ENCODE data around the gene AAK1.
"Not testable (repeated sequence)": the region's sequence is repeated elsewhere in the genome, so short reads cannot be mapped to it uniquely, and the experiment has no call there.

The AAK1 gene

DNA sequence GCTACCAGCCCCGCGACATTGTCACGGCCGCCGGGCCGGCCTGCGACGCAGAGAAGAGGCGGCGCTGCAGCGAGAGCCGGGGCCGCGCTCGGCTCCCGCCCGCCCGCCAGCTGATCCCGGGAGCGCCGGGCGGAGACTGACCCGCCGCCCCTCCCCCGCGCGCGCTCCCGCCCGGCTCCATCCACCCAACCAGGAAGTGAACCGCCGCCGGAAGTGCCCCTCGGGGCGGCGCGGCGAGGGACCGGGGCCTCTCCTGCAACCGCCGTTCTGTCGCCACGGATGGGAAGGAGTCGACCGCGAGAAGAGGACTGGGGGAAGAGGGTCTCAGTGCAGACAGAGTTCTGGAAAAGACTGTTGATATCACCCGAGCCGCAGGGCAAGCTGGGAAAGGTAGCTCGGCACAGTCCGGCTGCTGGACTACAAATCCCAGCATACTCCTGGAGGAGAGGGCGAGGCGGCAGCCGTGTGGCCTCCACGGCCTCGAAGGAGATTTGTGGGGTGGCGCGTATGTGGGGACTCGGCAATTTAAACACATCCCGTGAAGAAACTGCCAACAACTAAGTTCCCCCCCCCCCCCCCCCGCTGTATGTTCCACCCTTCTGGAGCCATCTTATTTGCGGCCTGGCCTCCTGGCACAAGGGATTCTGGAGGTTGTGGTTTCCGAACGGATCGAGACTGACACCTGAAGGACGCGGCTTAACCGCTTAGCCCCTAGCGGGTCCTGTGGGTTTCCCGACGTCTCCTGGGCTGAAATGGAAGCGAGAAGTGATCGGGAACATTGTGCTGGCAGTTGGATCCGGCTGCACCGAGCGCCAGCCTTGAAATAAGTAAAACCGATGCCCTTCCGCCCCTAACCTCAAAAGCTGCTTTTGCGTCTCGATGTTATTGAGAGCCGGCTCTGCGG is at the start of gene AAK1:
AAK1 (minus strand) TSS at position 138 of the 904 bp plus-strand sequence. CDS start 699 bp downstream, outside the sequence.
- DNase-seq = peak; percentile 78

DNA sequence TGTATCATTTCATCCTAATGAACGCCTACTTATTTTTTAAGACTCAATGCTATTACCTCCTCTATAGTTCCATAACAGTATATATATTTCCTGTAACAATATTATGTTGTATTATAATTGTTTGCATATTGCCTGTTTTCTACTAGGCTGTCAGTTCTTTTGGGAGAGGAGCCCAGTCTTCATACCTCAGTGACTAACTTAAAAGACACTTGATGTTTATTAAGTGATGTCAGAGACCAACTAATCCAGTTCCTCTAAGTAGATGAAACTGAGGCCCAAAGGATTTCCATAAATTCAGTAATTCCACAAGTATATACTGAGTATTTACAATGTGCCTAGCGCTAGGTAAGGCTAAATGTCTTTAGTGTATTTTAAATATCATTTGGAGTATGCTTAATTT is 48.9 kb upstream of the AAK1 start:
- DNase-seq = no peak

DNA sequence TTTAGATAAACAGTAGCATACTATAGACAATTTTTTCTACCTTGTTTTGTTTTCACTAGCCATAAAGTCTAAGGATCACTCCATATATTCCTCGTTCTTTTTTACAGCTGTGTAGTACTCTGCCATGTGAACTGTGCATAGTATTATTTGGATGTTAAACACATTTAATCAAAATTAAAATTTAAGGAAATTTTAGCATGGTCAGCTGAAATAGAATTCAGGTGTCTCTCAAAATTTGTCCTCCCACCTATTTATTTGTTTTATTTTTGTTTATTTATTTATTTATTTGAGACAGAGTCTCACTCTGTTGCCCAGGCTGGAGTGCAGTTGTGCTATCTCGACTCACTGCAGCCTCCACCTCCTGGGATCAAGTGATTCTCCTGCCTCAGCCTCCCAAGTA is 46.4 kb upstream of the AAK1 start:
- no peak for DNase-seq

DNA sequence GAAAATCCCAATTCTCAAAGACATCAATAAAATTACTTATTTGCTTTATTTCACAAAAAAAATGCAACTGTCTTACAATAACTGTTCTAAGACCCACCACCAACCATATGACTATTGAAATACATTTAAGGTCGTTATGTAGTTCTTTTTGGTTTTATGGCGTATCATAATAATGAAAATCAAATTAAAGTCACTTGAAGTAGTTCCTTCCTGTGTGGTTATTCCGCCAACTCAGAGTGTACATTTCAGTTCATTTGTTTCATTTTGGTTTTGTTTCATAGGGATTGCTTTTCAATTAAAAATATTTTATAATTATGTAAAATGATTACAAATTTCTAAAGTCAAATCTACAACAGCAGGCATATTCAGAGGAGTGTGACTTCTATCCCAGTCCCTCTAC is 45.9 kb upstream of the AAK1 start:
- no peak for DNase-seq

DNA sequence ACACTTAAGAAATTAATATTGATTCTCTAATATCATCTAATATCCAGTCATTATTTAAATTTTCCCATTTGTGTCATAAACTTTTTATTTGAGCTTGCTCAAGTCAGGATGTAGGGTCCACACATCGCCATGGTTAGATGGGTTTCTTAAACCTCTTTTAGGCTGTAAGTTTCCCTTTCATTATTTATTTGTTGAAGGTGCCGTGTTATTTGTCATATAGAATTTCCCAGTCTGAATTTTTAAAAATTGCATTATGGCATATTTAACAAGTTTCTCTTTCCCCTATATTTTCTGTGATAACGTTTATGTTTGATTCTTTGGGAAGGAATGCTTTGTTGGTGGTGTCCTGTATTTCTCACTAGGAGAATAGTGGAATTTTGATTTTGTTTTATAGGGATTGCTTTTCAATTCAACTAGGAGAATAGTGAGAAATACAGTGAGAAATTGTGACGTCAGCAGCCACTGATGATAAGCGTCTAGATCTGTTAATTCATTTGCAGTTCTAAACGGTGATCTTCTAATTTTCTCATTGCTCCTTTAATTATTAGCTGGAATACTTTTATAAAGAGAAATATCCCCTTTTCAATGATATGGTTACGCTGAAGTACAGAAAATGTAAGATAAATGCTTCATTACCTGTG is 44.6 kb upstream of the AAK1 start:
- no peak for DNase-seq

DNA sequence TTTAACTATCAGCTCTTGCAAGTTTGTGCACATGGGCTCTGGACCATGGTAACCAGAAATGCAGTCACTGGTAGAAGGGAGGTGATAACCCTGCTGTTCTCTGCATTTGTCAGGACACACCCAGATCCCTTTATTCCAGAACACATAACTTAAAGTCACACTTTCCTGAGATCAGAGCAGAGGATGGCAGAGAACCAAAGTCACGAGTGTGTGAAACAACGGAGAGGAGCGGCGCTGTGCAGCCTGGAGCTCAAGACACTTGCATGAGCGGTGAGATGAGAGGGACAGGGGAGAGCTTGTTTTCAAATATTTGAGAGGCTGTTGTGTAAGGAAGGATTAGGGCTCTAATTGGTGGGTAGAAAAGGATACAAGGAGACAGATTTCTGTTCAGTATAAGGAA is 43.3 kb upstream of the AAK1 start:
- no peak for DNase-seq

DNA sequence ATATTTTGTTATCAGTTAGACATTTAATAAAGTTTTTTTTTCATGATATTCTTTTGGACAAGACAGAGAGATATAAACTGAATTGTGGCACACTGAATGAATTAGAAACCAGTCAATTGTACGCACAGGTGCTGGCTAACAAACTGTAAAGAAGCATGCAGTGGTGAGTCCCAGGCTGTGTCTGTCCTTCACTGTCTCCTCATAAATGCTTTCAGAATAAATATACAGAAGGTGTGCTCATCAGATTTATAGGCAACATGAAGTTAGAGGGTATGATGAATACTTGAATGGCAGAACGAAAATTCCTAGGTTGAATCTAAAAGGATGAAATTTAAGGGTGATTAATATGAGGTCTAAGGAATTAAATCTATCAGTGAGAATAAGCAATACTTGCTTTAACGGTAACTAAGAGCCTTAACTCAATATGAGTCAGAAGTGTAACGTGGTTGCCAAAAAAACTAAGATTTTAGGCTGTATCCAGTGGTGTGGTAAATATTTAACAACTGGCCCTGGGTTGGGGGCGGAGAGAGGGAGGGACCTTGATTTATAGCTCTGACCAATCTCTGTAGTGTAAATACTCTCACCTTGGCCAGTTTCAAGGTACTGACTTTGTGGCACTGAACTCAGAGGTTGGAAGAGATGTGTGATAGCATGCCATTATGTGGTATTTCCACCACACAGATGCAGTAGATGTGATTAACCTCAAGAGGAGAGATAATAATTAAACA is 41.9 kb upstream of the AAK1 start:
- no peak for DNase-seq

DNA sequence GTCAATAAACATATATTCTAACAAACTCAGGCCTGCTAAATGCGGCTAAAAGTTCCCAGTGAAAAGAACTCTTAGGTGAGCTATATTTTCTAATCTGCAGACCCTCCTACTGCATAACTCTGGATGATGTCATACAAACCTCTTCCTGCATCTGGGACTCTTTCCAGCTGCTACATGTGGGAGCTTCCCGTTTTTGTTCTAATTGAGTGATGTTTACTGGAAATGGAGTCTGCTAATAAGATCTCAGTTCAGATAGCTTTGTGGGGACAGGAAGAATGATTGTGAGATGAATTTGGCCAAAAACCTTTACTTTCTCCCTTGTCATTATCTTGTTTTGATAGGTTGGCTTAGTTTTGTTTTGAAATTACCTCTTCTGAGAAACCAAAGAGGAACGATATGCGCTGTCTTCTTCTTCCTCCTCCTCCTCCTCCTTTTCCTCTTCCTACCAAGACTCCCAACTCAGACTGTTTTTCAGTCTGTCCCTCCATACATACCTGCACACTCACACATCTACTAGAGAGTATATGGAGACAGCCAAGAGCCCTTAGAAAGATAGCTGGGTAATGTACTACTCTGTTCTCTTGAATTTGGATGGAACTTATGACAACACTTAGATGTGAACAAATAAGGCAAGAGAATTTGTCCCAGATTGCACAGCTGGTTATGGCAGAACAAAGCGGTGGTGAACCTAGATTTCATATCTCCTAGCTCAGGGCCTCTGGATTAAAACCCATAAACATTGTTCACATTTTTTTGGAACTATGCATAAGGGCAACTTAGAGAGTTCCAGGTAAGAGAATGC is 39.8 kb upstream of the AAK1 start:
- DNase-seq = no peak

DNA sequence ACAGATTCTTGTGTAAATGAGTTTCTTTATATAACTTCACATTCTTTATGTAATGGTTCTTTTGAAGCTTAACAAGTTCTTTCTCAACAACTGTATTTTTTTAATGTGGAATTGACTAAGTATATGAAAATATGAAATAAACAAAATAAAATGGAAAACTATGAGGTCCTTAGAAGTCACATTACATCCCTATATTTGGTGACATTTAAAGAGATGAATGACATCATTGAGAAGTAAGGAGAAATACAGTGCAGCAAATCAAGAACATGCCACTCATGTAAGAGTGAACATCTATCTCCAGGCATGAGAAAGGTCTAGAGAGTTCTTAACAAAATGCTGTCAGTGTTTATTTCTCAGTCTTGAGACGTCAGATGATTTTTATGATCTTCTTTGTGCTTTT is 39.0 kb upstream of the AAK1 start:
- DNase-seq = no peak

DNA sequence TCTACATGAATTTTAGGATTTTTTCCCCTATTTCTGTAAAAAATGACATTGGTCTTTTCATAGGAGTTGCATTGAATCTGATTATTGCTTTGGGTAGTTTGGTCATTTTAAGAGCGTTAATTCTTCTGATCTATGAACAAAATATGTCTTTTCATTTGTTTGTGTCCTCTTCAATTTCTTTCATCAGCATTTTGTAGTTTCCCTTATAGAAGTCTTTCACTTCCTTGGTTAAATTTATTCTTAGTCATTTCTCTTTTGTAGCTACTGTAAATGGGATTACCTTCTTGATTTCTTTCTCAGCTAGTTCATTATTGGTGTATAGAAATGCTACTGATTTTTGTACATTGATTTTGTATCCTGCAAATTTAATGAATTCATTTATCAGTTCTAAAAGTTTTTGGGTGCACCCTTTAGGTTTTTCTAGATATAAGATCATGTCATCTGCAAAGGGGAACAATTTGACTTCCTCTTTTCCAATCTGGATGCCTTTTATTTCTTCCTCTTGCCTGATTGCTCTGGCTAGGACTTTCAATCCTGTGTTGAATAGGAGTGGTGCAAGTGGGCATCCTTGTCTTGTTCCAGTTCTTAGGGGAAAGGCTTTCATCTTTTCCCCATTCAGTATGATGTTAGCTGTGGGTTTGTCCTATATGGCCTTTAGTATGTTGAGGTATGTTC is 36.6 kb upstream of the AAK1 start:
- no peak for DNase-seq

DNA sequence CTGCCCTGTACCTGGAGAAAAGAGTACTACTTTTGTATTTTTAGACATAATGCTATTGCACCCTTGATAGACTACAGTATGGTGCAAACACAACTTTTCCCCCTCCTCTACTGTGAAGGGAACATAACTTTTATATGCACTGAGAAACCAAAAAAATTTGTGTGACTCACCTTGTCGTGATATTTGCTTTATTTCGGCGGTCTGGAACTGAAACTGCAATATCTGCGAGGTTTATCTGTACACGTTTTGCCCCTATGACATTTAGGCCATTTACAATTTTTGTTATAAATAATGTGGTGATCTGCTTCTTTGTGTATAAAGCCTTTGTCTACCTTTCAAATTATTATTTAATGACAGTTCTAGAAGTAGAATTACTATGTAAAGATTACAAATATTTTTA is 34.4 kb upstream of the AAK1 start:
- DNase-seq = no peak

DNA sequence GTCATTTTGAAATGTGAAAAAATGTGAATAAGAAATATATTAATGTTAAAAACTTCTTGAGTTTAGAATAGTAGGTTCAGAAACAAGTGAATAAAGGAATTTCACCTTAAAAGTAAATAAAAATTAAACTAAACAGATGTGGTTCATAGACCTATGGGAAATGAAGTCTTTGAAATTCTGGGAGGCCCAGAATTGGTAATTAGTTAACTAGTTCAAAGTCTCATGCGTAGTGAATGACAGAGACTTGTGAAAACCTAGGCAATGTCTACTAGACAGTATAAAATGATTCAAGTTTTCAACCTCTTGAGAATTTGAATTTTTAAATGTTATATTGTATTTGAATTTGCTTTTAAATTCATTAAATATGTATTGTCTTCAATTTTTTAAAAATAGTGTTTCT is 32.6 kb upstream of the AAK1 start:
- no peak for DNase-seq

DNA sequence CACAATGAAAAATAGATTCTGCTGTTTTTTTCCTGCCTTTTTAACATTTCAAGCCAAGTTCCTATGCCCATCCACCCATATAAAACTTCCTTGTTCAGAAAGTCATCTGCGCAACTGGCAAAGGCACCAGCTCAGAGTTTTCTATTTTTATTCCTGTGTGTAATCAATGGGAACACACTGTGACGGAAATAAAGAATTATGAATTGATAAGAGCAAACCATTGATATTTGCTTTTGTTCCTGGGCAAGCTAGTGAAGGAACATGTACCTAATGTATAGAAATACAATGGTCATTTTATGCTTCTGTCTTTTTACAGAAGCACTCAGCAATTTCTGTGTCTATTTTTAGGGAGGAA is 30.8 kb upstream of the AAK1 start:
- no peak for DNase-seq

DNA sequence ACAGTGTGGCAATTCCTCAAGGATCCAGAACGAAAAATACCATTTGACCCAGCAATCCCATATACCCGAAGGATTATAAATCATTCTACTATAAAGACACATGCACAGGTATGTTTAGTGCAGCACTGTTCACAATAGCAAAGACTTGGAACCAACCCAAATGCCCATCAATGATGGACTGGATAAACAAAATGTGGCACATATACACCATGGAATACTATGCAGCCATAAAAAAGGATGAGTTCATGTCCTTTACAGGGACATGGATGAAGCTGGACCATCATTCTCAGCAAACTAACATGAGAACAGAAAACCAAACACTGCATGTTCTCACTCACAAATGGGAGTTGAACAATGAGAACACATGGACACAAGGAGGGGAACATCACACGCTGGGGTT is 29.6 kb upstream of the AAK1 start:
- not testable (repeated sequence) for DNase-seq

DNA sequence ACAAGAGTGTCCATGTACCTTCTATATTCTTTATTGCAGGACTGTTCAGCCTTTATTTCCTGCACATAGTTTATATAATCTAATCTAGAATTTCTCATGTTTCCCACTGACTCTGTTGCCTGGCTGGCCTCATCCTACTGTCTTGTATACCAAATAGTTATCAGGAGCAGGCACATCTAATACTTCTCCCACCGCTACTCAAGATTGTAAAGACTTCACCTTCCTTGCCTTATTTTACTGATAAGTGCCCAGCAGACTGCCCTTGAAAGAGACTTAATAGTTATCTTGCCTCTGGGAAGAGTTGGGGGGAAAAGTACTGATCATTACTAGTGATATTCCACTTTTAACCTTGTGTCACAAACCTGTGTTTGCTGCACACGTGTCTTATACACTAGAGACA is 26.1 kb upstream of the AAK1 start:
- DNase-seq = no peak

DNA sequence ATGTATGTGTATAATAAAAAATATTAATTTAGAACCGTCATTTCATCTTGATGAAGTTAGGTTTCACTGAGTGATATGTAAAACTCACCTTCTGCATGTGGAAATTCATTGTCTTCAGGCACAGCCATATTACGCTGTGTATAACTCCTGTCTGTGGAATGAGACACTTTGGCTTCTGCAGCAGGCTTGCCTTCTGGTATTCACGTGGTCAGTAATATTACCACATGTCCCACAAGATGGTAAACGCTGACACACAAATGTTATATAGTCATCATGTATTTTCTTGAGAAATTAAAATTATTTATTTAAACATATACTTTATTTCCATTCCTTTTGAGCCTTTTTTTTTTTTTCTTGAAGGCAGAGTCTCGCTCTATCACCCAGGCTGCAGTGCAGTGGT is 25.1 kb upstream of the AAK1 start:
- DNase-seq = no peak

DNA sequence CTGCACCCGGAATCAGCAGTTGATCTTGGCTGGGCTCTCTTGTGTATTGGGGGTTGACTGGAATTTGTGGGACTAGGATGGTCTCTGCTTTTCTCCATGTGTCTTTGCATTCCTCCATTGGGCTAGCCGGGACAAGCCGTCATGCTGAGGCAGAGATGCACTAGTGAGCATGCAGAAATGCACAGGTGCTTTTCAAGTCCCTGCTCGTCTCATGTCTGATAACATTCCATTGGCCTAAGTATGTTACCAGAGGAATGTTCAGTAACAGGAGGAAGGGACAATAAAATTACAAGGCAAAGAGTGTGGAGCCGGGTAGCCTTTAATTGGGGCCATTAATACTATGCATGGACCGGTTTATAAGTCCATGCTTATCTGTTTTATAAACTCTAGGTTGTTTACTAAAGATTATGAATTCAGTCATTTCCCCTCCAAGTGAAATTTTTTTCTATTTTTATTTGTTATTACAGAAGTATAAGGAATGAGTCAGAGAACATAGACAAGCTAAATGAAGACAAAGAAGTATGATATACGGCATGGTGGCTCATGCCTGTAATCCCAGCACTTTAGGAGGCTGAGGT is 24.4 kb upstream of the AAK1 start:
- DNase-seq = no peak

DNA sequence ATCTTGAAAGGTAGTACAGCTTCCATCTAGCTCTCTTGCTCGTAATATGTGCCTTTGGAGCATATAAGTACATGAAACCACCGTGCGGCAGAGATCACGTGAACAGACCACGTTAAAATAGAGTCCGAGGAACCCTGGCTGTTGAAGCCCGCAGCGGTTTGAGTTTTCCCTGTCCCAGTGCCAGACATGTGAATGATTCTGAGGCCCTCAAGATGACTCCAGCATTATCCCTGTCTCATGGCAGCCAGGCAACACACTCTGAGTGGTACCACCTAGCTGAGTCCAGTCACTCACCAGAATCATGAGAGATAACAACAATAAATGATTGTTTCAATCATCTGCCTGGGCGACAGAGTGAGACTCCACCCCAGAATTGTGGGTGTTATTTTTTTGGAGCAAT is 21.6 kb upstream of the AAK1 start:
- no peak for DNase-seq

DNA sequence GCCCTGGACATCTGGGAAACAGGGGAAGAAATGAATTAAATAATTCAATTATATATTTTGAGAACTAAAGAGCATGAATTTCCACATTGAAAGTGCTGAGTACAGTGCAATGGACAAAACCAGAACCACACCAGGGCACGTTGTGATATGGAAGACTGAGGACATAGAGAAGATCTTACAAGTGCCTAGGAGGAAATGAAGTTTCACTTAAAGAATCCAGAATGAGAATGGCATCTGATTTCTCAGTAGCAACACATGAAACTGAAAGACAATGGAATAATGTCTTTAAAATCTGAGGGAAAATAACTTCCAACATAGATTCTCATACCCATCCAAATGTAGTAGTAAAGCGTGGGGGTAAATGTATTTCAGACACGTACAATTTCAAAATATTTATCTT is 20.3 kb upstream of the AAK1 start:
- no peak for DNase-seq

DNA sequence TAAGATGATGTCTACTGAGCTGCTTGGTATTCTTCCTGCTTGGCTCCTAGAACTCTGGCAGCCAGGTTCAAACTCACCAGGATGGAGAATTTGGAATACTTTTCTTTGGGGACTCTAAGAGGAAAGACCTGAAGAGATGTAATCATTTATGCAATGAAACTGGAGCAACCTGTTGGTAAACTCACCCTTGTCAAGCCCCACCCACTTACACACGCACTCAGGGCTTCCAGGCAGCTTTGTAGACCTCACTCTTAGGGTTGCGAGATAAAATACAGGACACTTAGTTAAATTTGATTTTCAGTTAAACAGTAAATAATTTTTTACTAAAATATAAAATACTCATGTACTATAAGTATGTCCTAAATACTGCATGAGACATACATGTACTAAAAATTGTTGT is 19.0 kb upstream of the AAK1 start:
- DNase-seq = not testable (repeated sequence)

DNA sequence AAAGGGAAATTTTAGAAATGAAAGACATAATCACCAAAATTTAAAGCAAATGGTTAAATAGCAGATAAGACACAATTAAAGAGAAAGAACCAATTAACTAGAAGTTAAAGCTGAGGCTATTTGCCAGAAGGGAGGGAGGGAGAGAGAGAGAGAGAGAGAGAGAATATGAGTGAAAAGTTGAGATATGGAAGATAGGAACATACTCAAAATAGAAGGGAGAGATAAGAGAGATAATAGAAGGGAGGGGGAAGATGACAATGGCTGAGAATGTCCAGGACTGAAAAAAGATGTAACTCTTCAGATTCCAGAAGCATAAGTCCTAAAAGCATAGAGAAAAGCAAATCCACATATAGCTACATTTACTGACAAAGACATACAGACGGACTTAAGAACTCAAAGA is 17.1 kb upstream of the AAK1 start:
- DNase-seq = no peak

DNA sequence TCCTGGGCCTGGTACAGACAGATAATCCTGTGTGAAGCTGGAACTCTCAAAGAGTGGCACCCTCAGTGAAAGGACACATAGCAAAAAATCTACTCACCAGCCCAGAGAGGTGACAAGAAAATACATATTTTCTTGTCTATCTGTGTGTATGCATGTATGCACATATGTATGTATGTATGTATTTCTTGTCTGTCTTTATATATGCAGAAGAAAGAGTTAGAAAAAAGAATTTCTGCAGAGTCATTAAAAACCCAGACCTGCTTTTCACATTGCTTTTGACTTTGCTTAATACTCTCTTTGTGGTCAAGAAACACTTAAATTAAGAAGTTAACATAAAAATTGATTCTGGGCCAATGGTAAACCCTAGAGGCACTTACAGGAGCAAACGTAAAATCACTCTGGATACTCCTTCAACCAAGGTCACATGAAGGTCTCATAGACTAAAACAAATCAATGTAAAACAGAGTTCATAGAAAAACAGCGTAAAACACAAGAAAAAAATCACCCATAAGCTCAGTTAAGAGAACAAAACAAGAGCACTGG is 16.5 kb upstream of the AAK1 start:
- DNase-seq = no peak
